ENCODE results near the gene NADK2. TPM values are rescaled to one million over a fixed set of nuclear protein-coding genes. Genes with fewer than 3 reads are reported as not detected.
A peak's percentile ranks its signal among the peaks of the same experiment; 100 is the strongest.

Gene NADK2
- total RNA-seq, 2 experiments from 2014 or later, result 23.8 to 37.5 TPM

DNA sequence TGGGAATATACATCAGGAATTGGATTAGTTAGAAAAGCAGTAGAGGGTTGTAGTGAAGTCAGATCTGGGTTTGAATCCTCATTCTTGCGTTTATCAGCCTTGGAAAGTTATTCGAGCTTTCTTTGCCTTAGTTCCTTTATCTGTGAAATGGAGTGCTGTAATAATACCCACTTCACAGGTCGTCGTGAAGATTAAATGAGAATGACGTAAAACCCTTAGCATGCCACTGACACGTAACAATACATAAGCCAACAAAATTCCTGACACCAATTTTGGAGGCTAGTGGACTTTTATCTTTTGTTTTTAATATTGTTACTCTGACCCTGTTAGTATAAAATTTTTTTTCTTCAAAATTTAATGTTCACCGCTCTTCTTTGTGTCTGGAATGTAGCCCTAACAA lies 86.4 kb downstream of the NADK2 start:
- POLR2A ChIA-PET, result interaction anchor here (1.2 kb wide), 1 partner anchor 62 kb away, joined by 3 read pairs; no protein-coding TSS in a partner anchor
- Histone ChIP-seq H3K9me2 (ENCODE audit: insufficient read depth, low read length) (no peaks in the 10 kb centered on the region), H3K9me3 (ENCODE audit: low read length) (no peaks in the 10 kb centered on the region), H3K79me2 (ENCODE audit: insufficient read depth, low read depth, low read length) (peaks cover 74% of the 10 kb centered on the region), H4K20me1 (ENCODE audit: insufficient read depth, low read length) (no peaks in the 10 kb centered on the region), H3K4me3 (ENCODE audit: low read depth, low read length, poor library complexity, severe bottlenecking) (no peak overlapping the region), H3K4me2 (ENCODE audit: low read length) (no peak overlapping the region), H3K36me3 (ENCODE audit: insufficient read depth, low read length) (peaks cover 72% of the 10 kb centered on the region), H3K27ac (ENCODE audit: low read depth, low read length, poor library complexity, severe bottlenecking) (no peak overlapping the region), H3K4me1 (ENCODE audit: insufficient read depth, low read length, poor library complexity, severe bottlenecking) (peaks cover 18% of the 10 kb centered on the region), H2AFZ (ENCODE audit: low read length) (no peak overlapping the region)
- no peak for DNase-seq (ENCODE audit: low spot score)
- TF ChIP-seq EZH2phosphoT487 (IDR thresholded peaks at IDR 0.05; ENCODE audit: borderline replicate concordance, low read depth, low read length) (no peak), CTCF (conservative IDR thresholded peaks at IDR 0.05; ENCODE audit: low read length) (no peak)
- CTCF ChIA-PET (ENCODE audit: unreplicated experiment), result no interaction called here
- BruUV-seq (replicated peaks), result no TSS peak
- intact Hi-C loops (cut with micrococcal nuclease; ENCODE audit: unreplicated experiment), result no loop called here

DNA sequence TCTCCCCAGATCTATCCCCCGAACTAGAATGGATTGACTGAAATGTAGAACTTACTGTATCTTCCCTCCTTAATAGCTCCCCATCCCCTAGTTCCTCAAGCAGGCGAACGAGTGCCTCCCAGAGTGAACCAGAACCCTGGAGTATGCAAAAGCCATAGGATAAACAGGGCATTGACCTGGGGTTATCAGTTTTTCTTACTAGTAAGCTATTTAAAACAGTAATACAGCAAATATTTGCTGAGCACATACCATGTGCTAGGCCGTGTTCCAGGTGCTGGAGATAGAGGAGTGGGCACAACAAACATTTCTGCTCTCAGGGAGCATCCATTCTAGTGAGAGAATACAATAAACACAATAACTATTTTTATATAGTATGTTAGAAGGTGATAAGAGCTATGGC lies 88.0 kb downstream of the NADK2 start:
- BruUV-seq (replicated peaks), result no TSS peak
- no peaks in the 10 kb centered on the region for H4K20me1 ChIP-seq (ENCODE audit: insufficient read depth, low read length)
- CTCF ChIA-PET (ENCODE audit: unreplicated experiment), result interaction anchor here (0.6 kb wide), 1 partner anchor 17 kb away, joined by 3 read pairs; no protein-coding TSS in a partner anchor
- POLR2A ChIA-PET, result interaction anchor here (1.1 to 3.2 kb wide), 3 partner anchors 8 to 18 kb away, joined by 5 to 17 read pairs (median 6); no protein-coding TSS in a partner anchor
- H3K4me2 ChIP-seq (ENCODE audit: low read length), result peak overlapping the region; percentile 81
- H3K4me3 ChIP-seq (ENCODE audit: low read depth, low read length, poor library complexity, severe bottlenecking), result peak overlapping the region; percentile 85
- H3K27ac ChIP-seq (ENCODE audit: low read depth, low read length, poor library complexity, severe bottlenecking), result no peak overlapping the region
- no peak for DNase-seq (ENCODE audit: low spot score)
- H3K9me3 ChIP-seq (ENCODE audit: low read length), result no peaks in the 10 kb centered on the region
- intact Hi-C loops (cut with micrococcal nuclease; ENCODE audit: unreplicated experiment), result loop anchor here (5.0 kb wide), 2 partner anchors 246 to 1236 kb away; partner anchors contain the start of genes BRIX1 and RAD1
- peaks cover 23% of the 10 kb centered on the region for H3K4me1 ChIP-seq (ENCODE audit: insufficient read depth, low read length, poor library complexity, severe bottlenecking)
- no peaks in the 10 kb centered on the region for H3K9me2 ChIP-seq (ENCODE audit: insufficient read depth, low read length)
- H3K36me3 ChIP-seq (ENCODE audit: insufficient read depth, low read length), result peaks cover 56% of the 10 kb centered on the region
- H3K79me2 ChIP-seq (ENCODE audit: insufficient read depth, low read depth, low read length), result peaks cover 83% of the 10 kb centered on the region
- H2AFZ ChIP-seq (ENCODE audit: low read length), result no peak overlapping the region
- TF ChIP-seq EZH2phosphoT487 (IDR thresholded peaks at IDR 0.05; ENCODE audit: borderline replicate concordance, low read depth, low read length) (no peak), CTCF (conservative IDR thresholded peaks at IDR 0.05; ENCODE audit: low read length) (no peak)

GRCh38 chr5:36153298-36153677 lies 88.4 kb downstream of the NADK2 start:
- no peaks in the 10 kb centered on the region for H3K9me3 ChIP-seq (ENCODE audit: low read length)
- H2AFZ ChIP-seq (ENCODE audit: low read length), result no peak overlapping the region
- no peak for TF ChIP-seq CTCF (conservative IDR thresholded peaks at IDR 0.05; ENCODE audit: low read length)
- no peak for TF ChIP-seq EZH2phosphoT487 (IDR thresholded peaks at IDR 0.05; ENCODE audit: borderline replicate concordance, low read depth, low read length)
- H3K4me3 ChIP-seq (ENCODE audit: low read depth, low read length, poor library complexity, severe bottlenecking), result peak overlapping the region; percentile 85
- peaks cover 87% of the 10 kb centered on the region for H3K79me2 ChIP-seq (ENCODE audit: insufficient read depth, low read depth, low read length)
- H3K4me2 ChIP-seq (ENCODE audit: low read length), result peak overlapping the region; percentile 81
- intact Hi-C loops (cut with micrococcal nuclease; ENCODE audit: unreplicated experiment), result loop anchor here (5.0 kb wide), 2 partner anchors 246 to 1236 kb away; partner anchors contain the start of genes BRIX1 and RAD1
- no peaks in the 10 kb centered on the region for H3K9me2 ChIP-seq (ENCODE audit: insufficient read depth, low read length)
- H3K36me3 ChIP-seq (ENCODE audit: insufficient read depth, low read length), result peaks cover 52% of the 10 kb centered on the region
- no peak for DNase-seq (ENCODE audit: low spot score)
- ChIA-PET POLR2A (interaction anchor here (1.0 to 3.2 kb wide), 6 partner anchors 9 to 86 kb away, joined by 3 to 17 read pairs (median 6); no protein-coding TSS in a partner anchor), CTCF (ENCODE audit: unreplicated experiment) (interaction anchor here (0.6 kb wide), 1 partner anchor 17 kb away, joined by 3 read pairs; no protein-coding TSS in a partner anchor)
- H4K20me1 ChIP-seq (ENCODE audit: insufficient read depth, low read length), result no peaks in the 10 kb centered on the region
- H3K4me1 ChIP-seq (ENCODE audit: insufficient read depth, low read length, poor library complexity, severe bottlenecking), result peaks cover 23% of the 10 kb centered on the region
- BruUV-seq (replicated peaks), result no TSS peak
- H3K27ac ChIP-seq (ENCODE audit: low read depth, low read length, poor library complexity, severe bottlenecking), result no peak overlapping the region
